Adrenal gland (tissue), 12 donors: ENCODE results near the gene PRKCQ. TPM values are rescaled to one million over a fixed set of nuclear protein-coding genes. Genes with fewer than 3 reads are reported as not detected.

Experiments
- DNase-seq, 7 donors: peaks; one replicate each; pipeline ENCODE4 v3.0.0-alpha.2; 2019 to 2020
- H3K27ac ChIP-seq, 5 donors: fragments of 200-600 bp; sonication (generic) in 4 of 5; 1 replicate in 3 of 5; 2 replicates in 2 of 5; pipeline versions ENCODE4 v1.5.1 to v1.8.0; 2016 to 2020; ENCODE audit warnings: mild to moderate bottlenecking in 1 of 5
- H3K27me3 ChIP-seq: fragments of 200-600 bp; 2 replicates; pipeline ENCODE4 v1.8.0; 2021
- H3K36me3 ChIP-seq, 2 donors: fragments of 200-600 bp; replicated peaks in 1 of 2; 1 replicate in 1 of 2; 2 replicates in 1 of 2; pipeline versions ENCODE4 v1.5.1 to v1.8.0; 2018 to 2022
- H3K4me1 ChIP-seq, 2 donors: fragments of 200-600 bp; replicated peaks in 1 of 2; 1 replicate in 1 of 2; 2 replicates in 1 of 2; pipeline versions ENCODE4 v1.5.1 to v1.8.0; 2018 to 2021
- H3K4me3 ChIP-seq, 4 donors: fragments of 200-600 bp; sonication (generic) in 3 of 4; one replicate each; pipeline ENCODE4 v1.5.1; 2016 to 2018
- H3K9me3 ChIP-seq, 3 donors: fragments of 200-600 bp; sonication (generic) in 1 of 3; replicated peaks in 1 of 3; 1 replicate in 2 of 3; 2 replicates in 1 of 3; pipeline versions ENCODE4 v1.5.1 to v1.8.0; 2016 to 2021
- POLR2A ChIP-seq, 2 donors: fragments of 450-650 bp; IDR thresholded peaks; one replicate each; pipeline ENCODE4 v1.6.1; 2017; ENCODE audit warnings: antibody characterized with exemption in 2 of 2, mild to moderate bottlenecking in 2 of 2, moderate library complexity in 1 of 2
- WGBS, 4 donors: extraction: QIAGEN DNeasy Blood & Tissue Kit in 2 of 4; methylation state at CpG; one replicate each; pipeline versions ENCODE4 v1.1.5 to v1.1.7; 2013 to 2017; 5-methylcytosine and 5-hydroxymethylcytosine counted together
- intact Hi-C, 2 donors: fragments of 100-400 bp; cut with DNase I; formaldehyde crosslinking; loops; one replicate each; pipeline versions ENCODE4 v1.14.1 to v1.15.0; 2022 to 2023
- polyA plus RNA-seq, 3 donors: library from polyadenylated mRNA; stranded (reverse); fragments of 200-250 nt in 2 of 3; fragments of 350-450 nt in 1 of 3; fragmentation: Illumina TruSeq in 1 of 3; extraction: RNeasy Lipid Tissue Mini Kit (QIAGEN cat#74804) in 1 of 3; gene quantifications; one replicate each; pipeline ENCODE4 v1.2.3, GENCODE V29; 2013 to 2014
- total RNA-seq, 9 donors: library from RNA; depleted of rRNA in 4 of 9; stranded (reverse); fragments of >200 nt in 4 of 9; fragments of 120-200 nt in 1 of 9; fragmentation: NEBNext Ultra II Directional in 1 of 9; extraction: Animal tissue kit (Norgen Biotek cat#: 25700) in 1 of 9; gene quantifications; one replicate each; pipeline versions ENCODE4 v1.1.0 to v1.2.4, GENCODE V29; 2013 to 2023
- TF ChIP-seq, protein P1 (sequence below), 6 experiments: fragments of 450-650 bp in 4 of 6; fragments of 200-600 bp in 2 of 6; sonication (generic) in 1 of 6; IDR thresholded peaks; 1 replicate in 5 of 6; 2 replicates in 1 of 6; pipeline versions ENCODE4 v1.5.1 to v1.8.0; 2016 to 2021; ENCODE audit warnings: antibody characterized with exemption in 6 of 6, mild to moderate bottlenecking in 2 of 6, moderate library complexity in 1 of 6
- donor health status: healthy with polysubstance abuse.
- donor health status: Bipolar disorder and iron deficiency.
- donor health status: DM: yes; HTN: yes; CAD: no.
- donor health status: DM: no; HTN: no; CAD: no.
- donor health status: DM: no; HTN: no; CAD: no.
- donor health status: DM: yes; HTN: yes; CAD: no.

Gene PRKCQ
- total and polyA plus RNA-seq, 12 donors, result 0.39 to 1.6 (median 0.68) TPM

DNA sequence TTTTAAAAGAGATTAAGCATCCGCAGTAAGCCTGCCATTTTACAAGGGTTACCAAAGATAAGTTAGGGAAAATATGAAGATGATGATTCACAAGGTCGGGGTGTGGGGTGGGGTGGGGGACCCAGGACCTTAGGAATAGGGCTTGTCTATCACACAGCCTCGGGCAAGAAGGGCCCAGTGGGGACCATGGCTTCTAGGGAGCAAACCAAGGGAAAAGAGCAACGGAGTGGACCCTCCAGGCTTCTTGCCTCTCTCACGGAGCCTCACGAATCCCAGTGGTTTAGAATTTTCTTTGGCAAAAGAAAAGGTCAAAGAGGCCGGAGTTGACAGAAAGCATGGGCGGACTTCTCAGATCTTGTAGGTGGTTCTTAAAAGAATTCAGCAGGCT, 1.3 kb downstream of the PRKCQ start:
- peaks cover 5% of the 10 kb centered on the region for H3K27me3 ChIP-seq
- no peaks in the 10 kb centered on the region for H3K9me3 ChIP-seq
- no peaks in the 10 kb centered on the region for H3K36me3 ChIP-seq
- 59 to 69% (median 63%) methylated on average over 8 of the region's 8 CpGs for WGBS, 4 donors
- no peak overlapping the region for H3K27ac ChIP-seq
- H3K4me1 ChIP-seq, result peaks cover 0 to 4% of the 10 kb centered on the region in 2 donors
- TF ChIP-seq POLR2A (IDR thresholded peaks at IDR 0.05), result no peak
- TF ChIP-seq, protein P1, sequence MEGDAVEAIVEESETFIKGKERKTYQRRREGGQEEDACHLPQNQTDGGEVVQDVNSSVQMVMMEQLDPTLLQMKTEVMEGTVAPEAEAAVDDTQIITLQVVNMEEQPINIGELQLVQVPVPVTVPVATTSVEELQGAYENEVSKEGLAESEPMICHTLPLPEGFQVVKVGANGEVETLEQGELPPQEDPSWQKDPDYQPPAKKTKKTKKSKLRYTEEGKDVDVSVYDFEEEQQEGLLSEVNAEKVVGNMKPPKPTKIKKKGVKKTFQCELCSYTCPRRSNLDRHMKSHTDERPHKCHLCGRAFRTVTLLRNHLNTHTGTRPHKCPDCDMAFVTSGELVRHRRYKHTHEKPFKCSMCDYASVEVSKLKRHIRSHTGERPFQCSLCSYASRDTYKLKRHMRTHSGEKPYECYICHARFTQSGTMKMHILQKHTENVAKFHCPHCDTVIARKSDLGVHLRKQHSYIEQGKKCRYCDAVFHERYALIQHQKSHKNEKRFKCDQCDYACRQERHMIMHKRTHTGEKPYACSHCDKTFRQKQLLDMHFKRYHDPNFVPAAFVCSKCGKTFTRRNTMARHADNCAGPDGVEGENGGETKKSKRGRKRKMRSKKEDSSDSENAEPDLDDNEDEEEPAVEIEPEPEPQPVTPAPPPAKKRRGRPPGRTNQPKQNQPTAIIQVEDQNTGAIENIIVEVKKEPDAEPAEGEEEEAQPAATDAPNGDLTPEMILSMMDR (IDR thresholded peaks at IDR 0.05), result no peak
- intact Hi-C loops, result no loop called here
- DNase-seq, result no peak
- H3K4me3 ChIP-seq, result no peak overlapping the region

DNA sequence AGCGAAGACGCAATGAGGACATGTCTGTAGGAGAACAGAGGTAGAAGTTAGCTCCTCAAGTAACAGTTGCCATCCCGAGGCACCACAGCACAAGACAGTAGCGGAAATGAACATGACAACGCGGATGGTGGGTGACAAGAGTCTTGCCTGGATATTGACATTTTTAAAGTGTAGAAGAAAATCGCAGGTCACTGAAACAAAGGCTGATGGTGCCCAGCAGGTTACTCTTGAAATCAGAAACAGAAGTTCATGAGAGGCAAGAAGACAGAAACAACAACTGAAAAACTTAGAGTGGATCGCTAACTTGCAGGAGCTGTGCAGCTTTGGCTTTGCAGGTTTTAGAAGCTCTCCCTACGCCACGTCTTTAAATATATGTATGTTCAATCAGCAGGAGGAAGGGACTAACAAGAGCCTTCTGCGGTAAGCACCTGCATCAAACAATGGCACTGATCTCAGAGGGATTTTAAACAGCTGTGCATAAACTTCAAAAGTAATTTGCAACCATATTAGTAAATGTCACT, 1.8 kb downstream of the PRKCQ start:
- Histone ChIP-seq H3K4me3 (no peak overlapping the region), H3K36me3 (no peaks in the 10 kb centered on the region), H3K27me3 (peaks cover 5% of the 10 kb centered on the region), H3K9me3 (no peaks in the 10 kb centered on the region), H3K4me1 (peaks cover 0 to 4% of the 10 kb centered on the region in 2 donors), H3K27ac (no peak overlapping the region)
- intact Hi-C loops, result no loop called here
- no peak for DNase-seq
- TF ChIP-seq POLR2A (IDR thresholded peaks at IDR 0.05), result no peak
- TF ChIP-seq, protein P1 (IDR thresholded peaks at IDR 0.05), result no peak
- 69 to 81% (median 76%) methylated on average over 11 of the region's 11 CpGs for WGBS, 4 donors

DNA sequence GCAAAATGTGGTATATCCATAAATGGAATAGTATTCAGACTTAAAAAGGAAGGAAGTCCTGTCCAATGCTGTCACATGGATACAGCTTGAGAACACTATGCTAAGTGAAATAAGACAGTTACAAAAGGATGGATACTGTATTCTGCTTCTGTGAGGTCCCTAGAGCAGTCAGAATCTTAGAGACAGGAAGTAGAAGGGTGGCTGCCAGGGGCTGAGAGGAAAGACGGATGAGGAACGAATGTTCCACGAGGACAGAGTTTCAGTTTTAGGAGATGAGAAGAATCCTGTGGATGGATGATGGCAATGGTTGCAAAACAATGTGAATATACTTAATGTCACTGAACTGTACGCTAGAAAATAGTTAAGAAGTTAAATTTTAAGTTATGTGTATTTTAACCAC, 3.8 kb downstream of the PRKCQ start:
- peaks cover 5% of the 10 kb centered on the region for H3K27me3 ChIP-seq
- intact Hi-C loops, result no loop called here
- no peak overlapping the region for H3K4me3 ChIP-seq
- DNase-seq, result no peak
- no peaks in the 10 kb centered on the region for H3K36me3 ChIP-seq
- H3K27ac ChIP-seq, result no peak overlapping the region
- TF ChIP-seq, protein P1 (IDR thresholded peaks at IDR 0.05), result no peak
- no peak for TF ChIP-seq POLR2A (IDR thresholded peaks at IDR 0.05)
- H3K4me1 ChIP-seq, result peaks cover 0 to 4% of the 10 kb centered on the region in 2 donors
- no peaks in the 10 kb centered on the region for H3K9me3 ChIP-seq
- 69 to 73% (median 72%) methylated on average over 4 of the region's 4 CpGs for WGBS, 4 donors

DNA sequence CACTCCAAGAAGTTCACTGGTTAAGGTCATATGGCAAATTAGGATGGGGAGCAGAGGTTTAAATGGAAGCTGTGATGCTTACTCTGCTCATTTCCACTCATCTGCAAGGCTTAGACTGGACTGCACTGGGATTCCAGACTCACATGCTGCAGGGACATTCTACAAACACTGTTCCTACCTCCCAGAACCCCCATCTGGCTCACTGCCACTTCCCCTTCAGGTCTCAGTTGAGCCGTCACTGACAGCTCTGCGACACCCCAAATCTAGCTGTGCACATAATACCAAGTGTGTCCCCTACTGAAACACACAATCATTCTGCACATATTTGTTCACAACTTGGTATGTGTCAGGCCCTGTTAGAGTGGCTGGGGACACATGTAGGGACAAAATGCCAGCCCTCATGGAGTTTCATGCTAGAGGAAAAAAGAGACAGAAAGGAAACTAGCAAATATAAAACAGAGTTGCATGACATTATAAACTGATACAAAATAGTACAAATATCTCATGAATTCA, 5.4 kb downstream of the PRKCQ start:
- peaks cover 0 to 2% of the 10 kb centered on the region in 2 donors for H3K4me1 ChIP-seq
- no peak overlapping the region for H3K27ac ChIP-seq
- WGBS, 4 donors, result 86 to 94% (median 88%) methylated on average over 2 of the region's 2 CpGs
- no peak for DNase-seq
- H3K27me3 ChIP-seq, result peaks cover 5% of the 10 kb centered on the region
- TF ChIP-seq, protein P1 (IDR thresholded peaks at IDR 0.05), result no peak
- TF ChIP-seq POLR2A (IDR thresholded peaks at IDR 0.05), result no peak
- H3K36me3 ChIP-seq, result no peaks in the 10 kb centered on the region
- H3K4me3 ChIP-seq, result no peak overlapping the region
- intact Hi-C loops, result no loop called here
- no peaks in the 10 kb centered on the region for H3K9me3 ChIP-seq
